C4-2B (cell line): Measurements from ENCODE around the gene CCSER1.
A peak's percentile ranks its signal among the peaks of the same experiment; 100 is the strongest.

Experiments used
- H3K27ac ChIP-seq: fragments of 450-650 bp; 2 replicates; pipeline ENCODE4 v1.5.1; 2017
- CTCF ChIP-seq: fragments of 450-650 bp; conservative IDR thresholded peaks from 2 replicates; pipeline ENCODE4 v1.5.1; 2017; ENCODE audit warnings: mild to moderate bottlenecking
- ZFX ChIP-seq: fragments of 450-650 bp; IDR thresholded peaks from 2 replicates; pipeline ENCODE4 v1.6.1; 2017

CCSER1 gene

GRCh38 chr4:90318193-90318592 is 191.0 kb downstream of the CCSER1 start:
- no peak overlapping the region for H3K27ac ChIP-seq
- TF ChIP-seq ZFX (no peak), CTCF (no peak)

- TF ChIP-seq ZFX (no peak), CTCF (no peak)
- H3K27ac ChIP-seq, result no peak overlapping the region
Observed at GRCh38 chr4:90328558-90328957, 201.4 kb downstream of the CCSER1 start.

- no peak overlapping the region for H3K27ac ChIP-seq
- TF ChIP-seq CTCF, result no peak
- TF ChIP-seq ZFX, result no peak
Observed at GRCh38 chr4:90330546-90330945, 203.4 kb downstream of the CCSER1 start.

GRCh38 chr4:90345549-90346215 is 218.5 kb downstream of the CCSER1 start:
- H3K27ac ChIP-seq, result no peak overlapping the region
- TF ChIP-seq ZFX (no peak), CTCF (no peak)

GRCh38 chr4:90349636-90350035 is 222.4 kb downstream of the CCSER1 start:
- H3K27ac ChIP-seq, result no peak overlapping the region
- TF ChIP-seq ZFX, result no peak
- TF ChIP-seq CTCF, result no peak

GRCh38 chr4:90357117-90357710 is 230.0 kb downstream of the CCSER1 start:
- TF ChIP-seq CTCF (peak; percentile 75), ZFX (no peak)
- H3K27ac ChIP-seq, result no peak overlapping the region

GRCh38 chr4:90375081-90375480 is 247.9 kb downstream of the CCSER1 start:
- H3K27ac ChIP-seq, result no peak overlapping the region
- no peak for TF ChIP-seq CTCF
- no peak for TF ChIP-seq ZFX
